Hematopoietic multipotent progenitor cell treated with erythropoietin and hydrocortisone succinate and interleukin-3 and kit ligand, for 8 days (in vitro differentiated cells): ENCODE results near the gene MRLN.
A peak's percentile ranks its signal among the peaks of the same experiment; 100 is the strongest.
"Not testable (repeated sequence)": the region's sequence is repeated elsewhere in the genome, so short reads cannot be mapped to it uniquely, and the experiment has no call there.

Experiments used
- DNase-seq: peaks from one replicate; pipeline ENCODE4 v3.0.0-alpha.2; 2015

MRLN gene

DNA sequence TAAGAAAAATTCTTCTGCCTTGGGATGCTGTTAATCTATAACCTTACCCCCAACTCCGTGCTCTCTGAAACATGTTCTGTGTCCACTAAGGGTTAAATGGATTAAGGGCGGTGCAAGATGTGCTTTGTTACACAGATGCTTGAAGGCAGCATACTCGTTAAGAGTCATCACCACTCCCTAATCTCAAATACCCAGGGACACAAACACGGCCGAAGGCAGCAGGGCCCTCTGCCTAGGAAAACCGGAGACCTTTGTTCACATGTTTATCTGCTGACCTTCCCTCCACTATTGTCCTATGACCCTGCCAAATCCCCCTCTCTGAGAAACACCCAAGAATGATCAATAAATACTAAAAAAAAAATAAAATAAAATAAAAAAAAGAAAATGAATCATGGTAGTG lies 8.5 kb downstream of the MRLN start:
- DNase-seq: not testable (repeated sequence)

DNA sequence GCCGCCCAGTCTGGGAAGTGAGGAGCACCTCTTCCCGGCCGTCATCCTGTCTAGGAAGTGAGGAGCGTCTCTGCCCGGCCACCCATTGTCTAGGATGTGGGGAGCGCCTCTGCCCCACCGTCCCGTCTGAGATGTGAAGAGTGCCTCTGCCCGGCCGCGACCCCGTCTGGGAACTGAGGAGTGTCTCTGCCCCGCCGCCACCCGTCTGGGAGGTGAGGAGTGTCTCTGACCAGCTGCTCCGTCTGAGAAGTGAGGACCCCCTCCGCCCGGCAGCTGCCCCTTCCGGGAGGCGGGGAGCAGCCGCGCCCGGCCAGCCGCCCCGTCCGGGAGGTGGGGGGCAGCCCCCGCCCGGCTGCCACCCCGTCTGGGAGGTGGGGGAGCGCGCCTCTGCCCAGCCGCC lies 9.1 kb downstream of the MRLN start:
- not testable (repeated sequence) for DNase-seq

DNA sequence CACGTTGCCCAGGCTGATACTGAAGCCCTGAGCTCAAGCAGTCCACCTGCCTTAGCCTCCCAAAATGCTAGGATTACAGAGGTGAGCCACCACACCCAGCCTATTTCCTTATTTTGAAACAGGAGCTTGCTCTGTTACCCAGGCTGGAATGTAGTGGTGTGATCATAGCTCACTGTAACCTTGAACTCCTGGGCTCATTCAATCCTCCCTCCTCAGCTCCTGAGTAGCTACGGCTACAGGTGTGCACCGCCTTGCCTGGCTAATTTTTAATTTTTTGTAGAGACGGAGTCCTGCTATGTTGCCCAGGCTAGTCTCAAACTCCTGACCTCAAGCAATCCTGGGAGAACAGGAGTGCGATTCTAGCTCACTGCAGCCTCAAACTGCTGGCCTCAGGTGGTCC lies 11.7 kb downstream of the MRLN start:
- DNase-seq: no peak

DNA sequence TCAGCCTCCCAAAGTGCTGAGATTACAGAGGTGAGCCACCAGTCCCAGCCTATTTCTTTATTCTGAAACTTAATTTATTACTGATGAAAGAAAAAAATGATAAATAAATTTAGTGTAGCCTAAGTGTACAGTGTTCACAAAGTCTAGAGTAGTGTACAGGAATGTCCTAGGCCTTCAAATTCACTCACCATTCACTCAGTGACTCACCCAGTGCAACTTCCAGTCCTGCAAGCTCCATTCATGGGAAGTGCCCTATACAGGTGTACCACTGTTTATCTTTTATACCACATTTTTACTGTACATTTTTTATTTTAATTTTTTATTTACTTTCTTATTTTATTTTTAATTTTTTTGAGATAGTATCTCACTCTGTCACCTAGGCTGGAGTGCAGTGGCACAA lies 12.2 kb downstream of the MRLN start:
- no peak for DNase-seq

DNA sequence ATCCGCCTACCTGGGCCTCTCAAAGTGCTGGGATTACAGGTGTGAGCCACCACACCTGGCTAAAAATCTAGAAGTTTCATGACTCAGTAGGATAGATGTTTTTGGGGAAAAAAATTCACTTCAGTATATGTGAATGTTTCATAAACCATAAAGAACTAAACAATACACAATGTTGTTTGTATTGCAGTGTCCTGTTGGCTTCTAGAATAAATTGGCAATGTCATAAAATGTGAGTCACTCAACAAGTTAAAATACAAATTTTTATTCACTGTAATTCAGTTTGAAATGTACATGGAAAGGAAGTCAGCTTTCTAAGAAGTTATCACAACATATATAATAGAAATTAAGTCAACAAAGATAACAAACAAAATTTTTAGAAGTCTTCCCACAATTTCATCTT lies 16.5 kb downstream of the MRLN start:
- DNase-seq: no peak

DNA sequence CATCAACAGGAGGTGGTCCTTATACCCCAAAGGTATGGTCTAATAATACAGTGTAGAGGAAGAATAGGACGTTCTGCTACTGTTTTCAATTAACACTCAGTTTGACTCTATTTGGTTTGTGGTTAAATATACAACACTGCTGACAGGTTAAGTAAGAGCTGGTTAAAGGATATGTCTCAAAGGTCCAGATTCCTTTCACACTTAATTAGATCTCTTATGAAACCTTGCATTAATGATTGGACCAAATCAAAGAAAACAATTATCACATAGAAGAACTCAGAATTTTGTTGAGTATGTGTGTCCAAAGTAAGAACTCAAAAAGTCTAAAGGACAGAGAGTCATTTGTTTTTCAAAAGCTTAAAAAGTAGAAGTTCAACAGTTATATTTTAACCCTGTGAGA lies 18.0 kb downstream of the MRLN start:
- DNase-seq: no peak

DNA sequence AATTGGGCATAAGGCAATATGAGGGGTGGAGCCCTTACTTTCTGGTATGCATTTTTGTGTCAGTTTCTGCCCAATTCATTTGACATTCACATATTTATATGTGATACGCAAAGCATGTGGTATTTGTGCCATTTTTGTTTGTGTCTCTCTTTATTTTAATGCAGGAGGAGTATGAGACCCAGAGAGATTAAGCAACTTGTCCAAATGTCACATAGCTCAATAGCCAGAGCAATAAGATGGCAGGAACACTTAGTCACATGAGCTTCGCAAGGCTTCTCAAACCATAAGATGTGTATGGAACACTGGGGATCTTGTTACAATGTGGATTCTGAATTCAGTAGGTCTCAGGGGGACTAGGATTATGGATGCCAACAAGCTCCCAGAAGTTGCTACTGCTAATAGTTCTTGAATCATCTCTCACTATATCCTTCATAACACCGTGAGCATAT lies 19.2 kb downstream of the MRLN start:
- no peak for DNase-seq

DNA sequence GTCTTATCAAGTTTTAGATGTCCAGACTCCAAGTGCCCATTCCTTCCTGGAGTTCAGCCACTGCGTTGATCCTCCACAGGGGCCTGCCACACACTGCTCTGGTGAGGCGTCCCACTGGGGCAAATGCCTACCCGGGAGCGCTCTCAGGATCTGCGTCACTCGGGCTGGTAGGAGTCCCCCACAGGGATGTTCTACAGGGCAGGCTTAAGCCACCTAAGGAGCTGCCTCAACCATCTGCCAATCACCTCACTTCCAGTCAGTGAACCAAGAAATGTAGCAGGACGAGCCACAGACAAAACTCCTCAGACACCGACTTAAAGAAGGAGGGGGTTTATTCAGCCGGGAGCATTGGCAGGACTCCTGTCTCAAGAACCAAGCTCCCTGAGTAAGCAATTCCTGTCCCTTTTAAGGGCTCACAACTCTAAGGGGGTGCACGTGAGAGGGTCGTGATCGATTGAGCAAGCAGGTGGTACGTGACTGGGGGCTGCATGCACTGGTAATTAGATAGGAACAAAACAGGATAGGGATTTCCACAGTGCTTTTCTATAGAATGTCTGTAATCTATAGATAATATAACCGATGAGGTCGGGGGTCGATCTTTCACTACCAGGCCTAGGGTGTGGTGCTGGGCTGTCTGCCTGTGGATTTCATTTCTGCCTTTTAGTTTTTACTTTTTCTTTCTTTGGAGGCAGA lies 19.8 kb downstream of the MRLN start:
- peak; percentile 54 for DNase-seq

DNA sequence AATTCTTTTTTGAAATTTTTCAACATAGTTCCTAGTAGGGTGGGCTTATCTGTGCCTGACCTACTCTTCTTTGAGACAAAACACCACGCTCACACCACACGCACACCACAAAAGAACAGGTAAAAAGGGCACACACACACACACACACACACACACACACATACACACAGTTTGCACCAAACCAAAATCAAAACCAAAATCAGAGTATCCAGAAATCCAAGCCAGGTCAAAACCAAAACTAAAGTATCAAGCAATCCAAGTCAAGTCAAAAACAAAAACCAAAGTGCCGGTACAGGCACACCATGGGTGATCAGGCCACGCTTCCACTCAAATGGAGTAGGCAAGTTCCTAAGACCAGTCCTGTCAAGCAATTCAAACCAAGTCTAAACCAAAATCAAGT lies 20.4 kb downstream of the MRLN start:
- DNase-seq: not testable (repeated sequence)

DNA sequence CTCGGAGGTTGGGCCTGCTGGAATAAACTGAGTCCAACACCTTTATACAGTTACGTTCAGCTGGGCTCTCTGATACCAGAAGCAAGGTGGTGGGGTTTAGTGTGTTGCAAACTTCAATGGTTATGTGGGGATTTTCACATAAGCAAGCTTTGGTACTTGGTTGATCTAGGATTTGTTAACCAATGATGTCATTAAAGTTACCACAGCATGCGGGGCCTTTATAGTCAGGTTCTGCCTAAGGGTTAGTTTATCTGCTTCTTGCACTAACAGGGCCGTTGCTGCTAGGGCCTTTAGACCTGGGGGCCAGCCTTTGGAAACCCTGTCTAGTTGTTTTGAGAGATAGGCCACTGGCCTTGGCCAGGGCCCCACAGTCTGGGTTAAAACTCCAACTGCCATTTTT lies 24.1 kb downstream of the MRLN start:
- peak; percentile 65 for DNase-seq

DNA sequence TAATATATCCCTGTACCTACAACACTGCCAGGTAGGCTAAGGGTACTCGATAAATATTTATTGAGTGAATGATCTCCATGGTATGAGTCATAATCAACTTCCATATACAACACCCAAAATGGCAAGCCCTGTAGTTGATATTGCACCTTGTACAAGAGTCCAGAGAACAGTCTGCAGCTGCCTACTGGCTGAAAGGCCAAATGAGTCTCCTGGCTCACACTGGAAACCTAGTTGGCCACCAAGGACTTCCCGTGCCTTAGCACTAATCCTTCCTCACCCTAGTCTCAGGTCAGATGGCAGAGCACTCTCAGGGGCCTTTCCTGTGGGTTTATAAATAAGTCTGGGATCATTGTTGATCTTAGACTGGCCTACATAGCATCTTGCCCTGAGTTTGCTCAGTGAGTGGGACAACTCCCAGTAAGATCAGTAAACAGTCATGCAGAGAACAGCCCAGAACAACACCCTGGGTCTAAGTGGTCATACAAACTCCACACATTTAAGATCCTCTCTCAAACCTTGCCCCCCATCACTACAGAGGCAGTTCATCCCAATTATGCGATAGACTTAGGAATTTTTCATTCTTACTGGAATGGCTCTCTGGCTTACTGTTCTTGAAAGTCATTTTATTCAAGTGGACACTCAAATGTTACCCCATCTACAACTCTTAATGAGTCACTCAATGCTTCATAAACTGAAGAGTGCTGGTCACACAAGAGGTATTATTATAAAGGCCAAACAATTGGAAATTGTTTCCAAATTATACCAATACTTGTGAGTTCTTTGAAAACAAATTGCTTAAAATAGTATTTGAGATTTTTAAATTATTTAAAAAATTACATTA lies 28.9 kb downstream of the MRLN start:
- DNase-seq: no peak

DNA sequence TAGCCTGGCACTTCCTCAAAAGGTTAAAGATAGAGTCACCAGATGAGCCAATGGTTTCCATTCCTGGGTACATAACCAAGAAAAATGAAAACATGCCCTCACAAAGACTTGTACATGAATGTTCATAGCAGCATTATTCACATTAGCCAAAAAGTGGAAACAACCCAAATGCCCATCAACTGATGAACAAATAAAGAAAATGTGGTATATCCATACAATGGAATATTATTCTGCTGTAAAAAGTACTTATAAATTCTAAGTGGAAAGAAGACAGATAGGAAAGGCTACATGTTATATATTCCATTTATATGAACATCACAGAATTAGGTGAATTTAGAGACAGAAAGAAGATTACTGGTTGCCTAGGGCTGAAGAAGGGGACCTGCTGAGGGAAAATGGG lies 32.9 kb downstream of the MRLN start:
- no peak for DNase-seq

DNA sequence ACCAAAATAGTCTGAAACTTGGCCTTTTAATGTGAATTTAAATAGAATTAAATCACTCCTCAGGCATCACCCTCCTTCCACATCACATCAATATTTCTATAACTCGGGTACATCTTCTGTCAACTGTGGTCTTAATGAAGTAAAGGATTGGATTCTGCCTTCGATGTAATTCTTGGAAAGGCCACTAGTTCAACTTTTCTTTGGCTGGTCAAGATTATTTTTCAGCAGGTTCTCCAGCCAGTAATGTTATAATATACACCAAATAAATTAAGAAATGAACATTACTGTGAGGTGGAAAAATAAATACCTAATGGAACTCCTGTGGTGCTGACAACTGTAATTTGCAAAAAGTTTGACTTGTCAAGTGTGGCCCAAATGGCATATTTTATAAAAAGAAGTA lies 33.9 kb downstream of the MRLN start:
- DNase-seq: no peak

DNA sequence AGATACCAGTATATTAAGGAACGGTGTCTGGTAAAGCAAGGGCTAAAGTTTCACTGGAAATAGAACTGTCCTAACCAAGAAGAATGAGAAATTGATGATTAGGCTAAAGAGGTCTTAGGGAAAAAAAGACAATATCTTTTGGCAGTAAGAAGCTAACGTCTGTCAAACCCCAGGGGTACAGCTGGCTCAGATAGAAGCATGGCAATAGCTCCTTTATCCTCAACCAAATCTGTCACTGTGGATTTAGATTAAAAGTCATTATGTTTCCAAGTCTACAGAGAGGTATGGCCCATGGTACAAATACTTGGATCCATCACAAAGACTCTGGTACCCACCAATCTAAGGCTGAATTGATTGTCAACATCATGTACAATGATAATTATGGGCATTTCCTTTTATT lies 35.0 kb downstream of the MRLN start:
- DNase-seq: no peak

DNA sequence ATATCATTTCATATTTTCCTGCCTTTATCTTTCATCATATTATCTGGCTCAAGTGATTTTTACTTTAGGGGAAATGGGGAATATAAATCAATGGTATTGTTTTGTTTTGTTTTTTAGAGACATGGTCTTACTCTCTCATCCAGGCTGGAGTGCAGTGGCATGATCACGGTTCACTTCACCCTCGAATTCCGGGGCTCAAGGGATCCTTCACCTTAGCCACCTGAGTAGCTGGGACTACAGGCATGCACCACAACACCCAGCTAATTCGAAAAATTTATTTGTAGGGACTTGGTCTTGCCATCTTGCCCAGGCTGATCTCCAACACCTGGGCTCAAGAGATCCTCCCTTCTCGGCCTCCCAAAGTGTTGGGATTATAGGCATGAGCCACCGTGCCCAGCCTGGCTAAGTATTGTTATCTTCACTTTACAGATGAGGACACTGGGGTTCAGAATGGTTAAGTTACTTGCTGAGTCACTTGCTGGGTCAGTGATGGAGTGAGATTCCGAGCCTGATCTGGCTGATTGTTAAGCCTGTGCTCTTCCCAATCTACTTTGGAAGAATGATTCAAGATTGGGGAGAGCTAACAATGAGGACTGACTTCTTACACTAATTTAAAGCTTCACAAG lies 39.9 kb downstream of the MRLN start:
- peak; percentile 77 for DNase-seq

DNA sequence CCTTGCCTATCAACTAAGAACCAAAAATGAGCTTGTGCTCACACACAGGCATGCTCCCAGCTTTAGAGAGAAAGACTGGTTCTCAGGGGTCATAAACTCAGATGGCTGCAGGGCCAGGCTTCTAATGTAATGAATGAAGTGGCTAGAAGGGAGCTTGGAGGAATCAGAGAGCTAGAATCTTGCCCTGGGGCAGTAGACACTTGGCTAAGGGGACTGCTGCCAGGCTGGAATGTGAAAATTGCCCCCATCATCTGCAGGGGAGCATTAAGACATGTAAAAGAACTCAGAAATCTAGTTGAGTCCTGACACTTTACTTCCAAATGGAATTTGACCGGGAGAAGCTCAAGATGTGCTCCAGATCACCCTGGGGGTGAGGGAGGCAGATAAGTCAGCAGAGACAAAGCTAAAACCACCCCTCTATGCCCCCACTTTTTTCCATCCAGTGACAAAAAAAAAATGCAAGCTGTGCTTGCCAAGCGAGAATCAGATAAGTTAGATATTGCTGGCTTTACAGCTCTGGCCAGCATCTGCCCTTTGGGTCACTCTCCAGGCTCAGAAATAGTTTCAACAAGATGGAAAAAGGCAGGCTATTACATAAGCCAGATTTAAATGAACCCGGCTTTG lies 41.3 kb downstream of the MRLN start:
- peak; percentile 15 for DNase-seq

DNA sequence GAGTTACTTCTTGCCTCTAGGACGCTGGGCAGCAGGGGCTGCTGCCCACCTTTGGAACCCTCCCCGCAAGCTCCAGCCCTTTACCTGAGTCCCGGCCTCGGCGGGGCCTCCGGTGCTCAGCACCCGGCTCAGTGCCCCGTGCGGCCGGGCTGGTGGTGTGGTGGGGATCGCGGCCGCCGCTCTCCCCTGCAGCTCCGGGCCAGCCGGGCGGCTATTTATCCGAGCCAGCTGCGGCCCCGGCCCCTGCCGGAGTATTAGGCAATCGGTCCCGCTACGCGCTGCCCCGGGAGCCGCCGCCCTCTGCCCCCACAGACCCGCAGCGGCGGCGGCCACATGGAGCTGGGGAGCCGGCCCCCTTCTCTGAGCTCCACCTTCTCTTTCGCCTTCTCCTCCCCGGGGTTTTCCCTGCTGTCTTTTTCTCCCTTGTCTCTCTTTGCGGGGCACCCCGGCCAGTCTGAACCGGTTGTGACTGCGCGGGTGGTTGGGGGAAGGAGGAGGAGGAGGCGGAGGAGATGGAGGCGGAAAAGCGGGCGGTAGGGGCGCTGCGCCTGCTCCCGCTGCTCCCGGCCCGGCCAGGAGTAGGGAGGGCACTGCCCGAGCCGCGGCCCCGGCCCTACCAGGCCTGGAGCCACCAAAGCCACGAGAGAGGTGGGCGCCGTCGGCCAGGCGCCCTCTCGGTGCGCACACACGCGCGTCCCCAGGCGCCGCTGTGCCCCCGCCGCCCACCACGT lies 43.7 kb downstream of the MRLN start, which contains the start of gene SLC16A9:
TSS of gene SLC16A9 (minus strand) at position 456 of the 731 bp plus-strand sequence. CDS start 25,559 bp downstream, outside the sequence.
- DNase-seq: peak; percentile 63

DNA sequence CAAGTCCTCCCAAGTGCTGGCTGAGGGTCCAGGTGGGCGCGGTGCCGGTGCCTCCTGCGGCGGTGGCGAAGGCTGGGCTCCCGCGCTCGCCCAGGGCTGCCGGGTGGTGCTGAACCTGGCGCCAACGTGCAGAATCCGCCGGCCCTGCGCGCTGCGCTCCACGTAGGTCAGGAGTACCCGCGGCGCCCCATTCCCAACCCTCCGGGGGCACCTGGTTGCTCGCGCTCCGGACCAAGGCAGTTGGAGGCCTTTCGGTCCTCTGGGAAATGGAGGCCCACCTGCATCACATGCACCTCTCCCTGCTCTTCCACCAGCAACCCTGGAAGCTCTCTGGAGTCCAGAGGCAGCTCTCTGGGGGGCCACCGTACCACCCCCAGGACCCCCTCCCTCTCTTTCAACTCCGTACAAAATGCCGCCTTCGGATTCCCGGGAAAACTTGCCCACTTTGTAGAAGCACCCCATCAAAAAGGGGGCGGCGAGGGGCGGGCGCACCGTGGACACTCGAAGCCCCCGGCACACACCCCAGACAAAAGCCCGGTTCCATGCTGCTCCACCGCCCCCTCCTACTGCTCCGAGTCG lies 44.4 kb downstream of the MRLN start:
- no peak for DNase-seq

DNA sequence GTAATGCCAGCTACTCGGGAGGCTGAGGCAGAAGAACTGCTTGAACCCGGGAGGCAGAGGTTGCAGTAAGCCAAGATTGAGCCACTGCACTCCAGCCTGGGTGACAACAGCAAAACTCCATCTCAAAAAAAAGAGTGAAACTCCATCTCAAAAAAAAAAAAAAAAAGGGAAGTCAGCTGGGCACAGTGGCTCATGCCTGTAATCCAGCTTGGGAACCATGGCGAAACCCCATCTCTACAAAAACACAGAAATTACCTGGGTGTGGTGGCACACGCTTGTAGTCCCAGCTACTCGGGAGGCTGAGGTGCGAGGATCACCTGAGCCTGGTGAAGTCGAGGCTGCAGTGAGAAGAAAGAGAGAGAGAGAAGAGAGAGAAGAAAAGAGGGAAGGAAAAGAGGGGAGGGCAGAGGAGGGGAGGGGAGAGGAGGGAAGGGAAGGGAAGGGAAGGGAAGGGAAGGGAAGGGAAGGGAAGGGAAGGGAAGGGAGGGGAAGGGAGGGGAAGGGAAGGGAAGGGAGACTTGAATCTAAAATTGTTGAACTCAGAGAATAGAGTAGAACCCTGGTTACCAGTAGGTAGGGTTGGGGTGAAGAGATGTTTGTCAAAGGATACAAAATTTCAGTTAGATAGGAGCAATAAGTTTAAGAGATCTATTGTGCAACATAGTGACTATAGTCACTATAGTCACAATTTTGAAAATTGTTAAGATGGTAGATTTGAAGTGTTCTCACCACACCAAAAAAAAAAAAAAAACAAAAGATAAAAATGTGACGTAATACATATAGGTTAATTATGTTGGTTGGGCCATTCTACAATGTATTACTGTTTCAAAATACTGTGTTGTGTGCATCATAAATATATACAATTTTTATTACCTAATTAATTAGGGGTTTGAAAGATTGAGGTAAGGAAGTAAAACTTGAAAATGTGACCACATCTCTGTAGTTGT lies 46.1 kb downstream of the MRLN start:
- no peak for DNase-seq

DNA sequence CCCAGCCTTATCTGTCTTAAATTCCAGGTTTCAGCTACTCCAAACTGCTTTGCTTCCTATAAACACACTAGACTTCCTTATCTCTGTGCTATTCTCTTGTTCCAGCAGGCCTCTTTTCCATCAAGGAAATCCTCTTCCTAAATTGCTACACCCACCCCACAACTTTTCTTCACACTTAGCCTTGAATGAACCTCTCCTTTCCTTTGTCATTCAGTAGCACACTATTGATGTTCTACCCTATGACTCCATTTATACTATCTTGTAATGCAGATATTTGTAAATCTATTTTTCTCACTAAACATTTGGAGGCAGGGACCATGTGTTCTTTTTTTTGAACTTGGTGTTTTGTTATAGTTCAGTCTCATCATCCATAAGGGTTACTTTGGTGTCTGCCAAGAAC lies 47.3 kb downstream of the MRLN start:
- no peak for DNase-seq

DNA sequence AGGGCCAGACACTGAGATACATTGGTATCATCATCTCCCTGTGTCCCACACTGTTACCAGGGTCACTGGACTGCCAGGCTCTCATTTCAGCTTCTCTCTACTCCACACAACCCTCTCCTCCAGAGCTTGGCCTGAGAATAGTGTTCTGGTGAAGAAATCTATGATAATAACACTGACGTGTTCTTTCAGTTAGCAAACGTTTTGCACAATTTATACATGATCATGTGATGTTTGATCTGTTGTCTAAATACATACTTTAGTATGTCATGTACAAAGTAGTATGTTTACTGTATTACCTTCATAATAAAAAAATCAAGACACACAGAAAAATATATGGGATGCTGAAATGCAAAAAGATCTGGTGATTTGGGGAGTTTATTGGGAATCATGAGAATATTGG lies 48.6 kb downstream of the MRLN start:
- DNase-seq: no peak
